DOHH2 (cell line): ENCODE measurements around the gene ATP13A3.

Source experiments
- H3F3A ChIP-seq: fragments of 200-600 bp; sonication (generic), shearing (Covaris generic); 2 replicates; pipeline ENCODE4 v1.6.0; 2016; ENCODE audit warnings: antibody characterized with exemption, mild to moderate bottlenecking; ENCODE audit not compliant: control insufficient read depth, insufficient read depth
- H3K27ac ChIP-seq: fragments of 200-600 bp; sonication (generic); 2 replicates; pipeline ENCODE4 v1.5.1; 2014; ENCODE audit warnings: low read depth, mild to moderate bottlenecking, low read length, moderate library complexity
- H3K27me3 ChIP-seq: fragments of 200-600 bp; sonication (generic); 2 replicates; pipeline ENCODE4 v1.6.1; 2014; ENCODE audit warnings: mild to moderate bottlenecking, low read length, mixed read lengths; ENCODE audit not compliant: control insufficient read depth
- H3K36me3 ChIP-seq: fragments of 200-600 bp; sonication (generic); 2 replicates; pipeline ENCODE4 v1.6.1; 2014; ENCODE audit warnings: mild to moderate bottlenecking, low read length, moderate library complexity, mixed read lengths; ENCODE audit not compliant: control insufficient read depth
- H3K4me1 ChIP-seq: fragments of 200-600 bp; sonication (generic); 2 replicates; pipeline ENCODE4 v1.6.1; 2014; ENCODE audit warnings: mild to moderate bottlenecking, low read length, mixed read lengths; ENCODE audit not compliant: control insufficient read depth
- H3K4me2 ChIP-seq: fragments of 200-600 bp; sonication (generic); 2 replicates; pipeline ENCODE4 v1.6.0; 2014; ENCODE audit warnings: mild to moderate bottlenecking, low read length, moderate library complexity
- H3K4me3 ChIP-seq: fragments of 200-600 bp; sonication (generic); 2 replicates; pipeline ENCODE4 v1.5.1; 2014; ENCODE audit warnings: mild to moderate bottlenecking, low read length, mixed read lengths
- H3K79me2 ChIP-seq: fragments of 200-600 bp; sonication (generic); 2 replicates; pipeline ENCODE4 v1.6.1; 2014; ENCODE audit warnings: mild to moderate bottlenecking, low read length, mixed read lengths; ENCODE audit not compliant: control insufficient read depth
- H3K9me2 ChIP-seq: fragments of 200-600 bp; sonication (generic); replicated peaks from 2 replicates; pipeline ENCODE4 v1.6.1; 2014; ENCODE audit warnings: mild to moderate bottlenecking, low read length, mixed read lengths; ENCODE audit not compliant: control insufficient read depth
- H3K9me3 ChIP-seq: fragments of 200-600 bp; sonication (generic); 2 replicates; pipeline ENCODE4 v1.6.1; 2014; ENCODE audit warnings: antibody characterized with exemption, low read length, mixed read lengths; ENCODE audit not compliant: control insufficient read depth, insufficient read depth
- H4K20me1 ChIP-seq: fragments of 200-600 bp; sonication (generic); 2 replicates; pipeline ENCODE4 v1.6.0; 2014; ENCODE audit warnings: low read depth, mild to moderate bottlenecking, antibody characterized with exemption, low read length, moderate library complexity; ENCODE audit not compliant: control insufficient read depth, insufficient read depth
- CTCF ChIP-seq: fragments of 200-600 bp; sonication (generic); IDR thresholded peaks from one replicate; pipeline ENCODE4 v1.5.1; 2014; ENCODE audit warnings: antibody characterized with exemption, mild to moderate bottlenecking, low read depth, low read length; ENCODE audit not compliant: poor library complexity, severe bottlenecking
- EZH2phosphoT487 ChIP-seq: fragments of 200-600 bp; sonication (generic); IDR thresholded peaks from 2 replicates; pipeline ENCODE4 v1.6.1; 2017; ENCODE audit warnings: borderline replicate concordance, mild to moderate bottlenecking, antibody characterized with exemption, low read length, moderate library complexity, mixed read lengths

Gene ATP13A3

GRCh38 chr3:194439881-194440550 is 46.8 kb downstream of the ATP13A3 start:
- Histone ChIP-seq H3K9me3 (no peaks in the 10 kb centered on the region), H3K27me3 (no peaks in the 10 kb centered on the region), H3K4me1 (no peaks in the 10 kb centered on the region), H3K79me2 (no peaks in the 10 kb centered on the region), H3K9me2 (no peaks in the 10 kb centered on the region), H3K27ac (no peak overlapping the region), H3F3A (no peaks in the 10 kb centered on the region; the same call in 1 of the 2 replicates), H3K4me3 (no peak overlapping the region), H3K4me2 (no peak overlapping the region), H3K36me3 (peaks cover 76% of the 10 kb centered on the region), H4K20me1 (no peaks in the 10 kb centered on the region)
- TF ChIP-seq EZH2phosphoT487 (no peak), CTCF (no peak)

GRCh38 chr3:194434503-194434902 is 52.3 kb downstream of the ATP13A3 start:
- no peak overlapping the region for H3K27ac ChIP-seq
- no peaks in the 10 kb centered on the region for H3K79me2 ChIP-seq
- H3F3A ChIP-seq: no peaks in the 10 kb centered on the region; the same call in 1 of the 2 replicates
- no peak overlapping the region for H3K4me3 ChIP-seq
- no peaks in the 10 kb centered on the region for H3K9me2 ChIP-seq
- H3K36me3 ChIP-seq: peaks cover 87% of the 10 kb centered on the region
- no peaks in the 10 kb centered on the region for H3K27me3 ChIP-seq
- H3K4me2 ChIP-seq: no peak overlapping the region
- TF ChIP-seq EZH2phosphoT487: no peak
- no peak for TF ChIP-seq CTCF
- no peaks in the 10 kb centered on the region for H4K20me1 ChIP-seq
- no peaks in the 10 kb centered on the region for H3K9me3 ChIP-seq
- peaks cover 12% of the 10 kb centered on the region for H3K4me1 ChIP-seq

GRCh38 chr3:194431554-194431953 is 55.2 kb downstream of the ATP13A3 start:
- H3K36me3 ChIP-seq: peaks cover 82% of the 10 kb centered on the region
- no peaks in the 10 kb centered on the region for H3K79me2 ChIP-seq
- no peak overlapping the region for H3K4me2 ChIP-seq
- H3F3A ChIP-seq: no peaks in the 10 kb centered on the region; the same call in 1 of the 2 replicates
- H3K27ac ChIP-seq: no peak overlapping the region
- peaks cover 12% of the 10 kb centered on the region for H3K4me1 ChIP-seq
- H3K27me3 ChIP-seq: no peaks in the 10 kb centered on the region
- H4K20me1 ChIP-seq: no peaks in the 10 kb centered on the region
- no peaks in the 10 kb centered on the region for H3K9me2 ChIP-seq
- H3K9me3 ChIP-seq: no peaks in the 10 kb centered on the region
- H3K4me3 ChIP-seq: no peak overlapping the region
- TF ChIP-seq EZH2phosphoT487: no peak
- no peak for TF ChIP-seq CTCF
